ENCODE data around the gene BMP7. TPM values are rescaled to one million over a fixed set of nuclear protein-coding genes. Genes with fewer than 3 reads are reported as not detected.

BMP7 gene
- total and polyA plus RNA-seq, 2 of the 8 experiments (the other 6 are each of a cell fraction or from before 2014, with no cell fraction given), result 9.2 to 14.7 TPM

DNA sequence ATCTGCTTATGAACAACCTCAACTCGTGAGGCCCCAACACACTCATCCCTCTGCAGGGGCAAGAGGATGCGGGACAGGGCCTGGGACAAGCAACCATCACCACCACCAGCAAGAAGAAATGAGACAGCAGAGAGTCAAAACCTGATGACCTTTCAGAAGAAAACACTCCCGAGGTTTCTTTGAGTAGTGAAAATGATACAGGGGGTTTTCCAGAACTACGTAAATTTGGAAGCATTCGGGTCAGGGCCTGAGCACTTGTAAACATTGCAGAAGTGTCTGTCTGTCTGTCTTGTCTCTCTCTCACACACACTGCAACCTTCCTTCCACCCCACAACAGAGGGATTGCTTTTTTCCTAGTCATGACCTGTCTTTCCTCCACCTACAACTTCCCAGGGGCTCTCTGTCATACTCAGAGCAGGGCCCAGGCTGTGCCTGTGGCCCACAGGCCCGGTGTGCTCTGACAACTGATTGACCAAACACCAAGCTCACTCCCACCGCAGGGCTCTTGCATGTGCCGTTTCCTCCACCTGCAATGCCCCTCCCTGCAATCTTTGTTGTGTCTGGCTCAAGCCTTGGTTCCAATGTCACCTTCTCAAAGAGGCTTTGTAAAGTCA lies 90.9 kb downstream of the BMP7 start:
- no peak for DNase-seq (ENCODE audit: low read depth in 1 of 2, low spot score in 2 of 2)
- Histone ChIP-seq H3K4ac (replicated peaks; ENCODE audit: insufficient read length, low read depth, low read length) (no peak overlapping the region), H3K23ac (ENCODE audit: insufficient read length) (no peak overlapping the region), H3K4me3 (ENCODE audit: extremely low read depth in 1 of 4, insufficient read depth in 2 of 4, low read depth in 3 of 4, low read length in 4 of 4) (no peak overlapping the region), H2BK12ac (ENCODE audit: low read depth, low read length) (no peak overlapping the region), H3K4me1 (replicated peaks in 1 of 4; ENCODE audit: control insufficient read depth in 3 of 4, insufficient read depth in 4 of 4, low read length in 3 of 4) (peaks cover 0 to 7% (median 2%) of the 10 kb centered on the region in 4 experiments; a peak in 3 of 7 replicates), H3K79me2 (ENCODE audit: control insufficient read depth in 1 of 2, insufficient read depth in 2 of 2, low read length in 2 of 2) (no peaks in the 10 kb centered on the region), H2AFZ (ENCODE audit: low read length) (no peak overlapping the region), H2BK15ac (ENCODE audit: low read length) (no peak overlapping the region), H4K20me1 (replicated peaks in 1 of 2; ENCODE audit: control insufficient read depth in 1 of 2, insufficient read depth in 2 of 2, low read length in 2 of 2) (no peaks in the 10 kb centered on the region), H3K23me2 (ENCODE audit: low read depth, low read length) (no peaks in the 10 kb centered on the region), H2BK20ac (ENCODE audit: low read length) (no peak overlapping the region), H3K18ac (ENCODE audit: extremely low read depth, low read length) (no peak overlapping the region), H4K91ac (replicated peaks; ENCODE audit: insufficient read length, low read length) (no peak overlapping the region), H3K4me2 (ENCODE audit: insufficient read depth in 1 of 2, low read depth in 2 of 2, low read length in 2 of 2) (no peak overlapping the region), H3K27ac (ENCODE audit: low read depth, low read length) (no peak overlapping the region), H3K79me1 (ENCODE audit: low read depth, low read length) (no peaks in the 10 kb centered on the region), H3K36me3 (ENCODE audit: control insufficient read depth in 2 of 4, insufficient read depth in 4 of 4, low read length in 3 of 4) (peaks cover 0 to 4% (median 0%) of the 10 kb centered on the region in 4 experiments; a peak in 2 of 8 replicates), H2BK120ac (replicated peaks; ENCODE audit: low read depth, low read length) (no peak overlapping the region), H4K8ac (ENCODE audit: extremely low read depth, insufficient read depth, low read length) (no peak overlapping the region), H3K9me3 (ENCODE audit: insufficient read depth in 2 of 2, low read depth in 1 of 2, low read length in 1 of 2) (no peaks in the 10 kb centered on the region), H2BK5ac (ENCODE audit: low read depth, low read length) (no peak overlapping the region), H3K9ac (replicated peaks in 1 of 4; ENCODE audit: extremely low read depth in 1 of 4, low read depth in 3 of 4, low read length in 3 of 4) (no peak overlapping the region), H4K5ac (ENCODE audit: insufficient read length, low read depth, low read length) (no peak overlapping the region), H3K56ac (replicated peaks; ENCODE audit: insufficient read length, low read depth, low read length) (no peak overlapping the region), H3K14ac (ENCODE audit: insufficient read length) (no peak overlapping the region), H3K27me3 (replicated peaks in 1 of 4; ENCODE audit: control insufficient read depth in 3 of 4, extremely low read depth in 1 of 4, insufficient read depth in 3 of 4, low read length in 3 of 4) (no peaks in the 10 kb centered on the region), H2AK5ac (ENCODE audit: low read depth, low read length) (no peak overlapping the region)
- WGBS, 2 experiments (ENCODE audit: extremely low coverage in 1 of 2, insufficient coverage in 1 of 2, insufficient read length in 1 of 2, insufficient replicate concordance in 2 of 2, low coverage in 1 of 2, low lambda C conversion rate in 2 of 2, missing lambda C conversion rate in 1 of 2), result 96% methylated on average over 8 of the region's 8 CpGs; no CpG with 5 or more reads in 1 of the 2 experiments
- CTCF ChIA-PET (ENCODE audit: partially characterized antibody), result interaction anchor here (1.8 kb wide), 1 partner anchor 157 kb away, joined by 8 read pairs; no protein-coding TSS in a partner anchor
- POLR2A ChIA-PET (ENCODE audit: partially characterized antibody), result interaction anchor here (1.0 kb wide), 1 partner anchor 14 kb away, joined by 3 read pairs; no protein-coding TSS in a partner anchor
- FAIRE-seq, result no peak
- TF ChIP-seq KDM4A (IDR thresholded peaks at IDR 0.05; ENCODE audit: low read depth, low read length, severe bottlenecking), result no peak
- no peak for TF ChIP-seq TAF7 (optimal IDR thresholded peaks at IDR 0.05; ENCODE audit: borderline replicate concordance, low read depth, low read length)
- no peak for TF ChIP-seq BRCA1 (IDR thresholded peaks at IDR 0.05; ENCODE audit: low read depth, low read length)
- TF ChIP-seq SUZ12 (IDR thresholded peaks at IDR 0.05; ENCODE audit: low read length), result no peak
- no peak for TF ChIP-seq MAFK (IDR thresholded peaks at IDR 0.05; ENCODE audit: low read depth, low read length)
- no peak for TF ChIP-seq NRF1 (IDR thresholded peaks at IDR 0.05; ENCODE audit: low read depth, low read length)

All from H1 (cell line).